NCI-H446 treated with DMSO at 0.1 percent for 48 hours (cell line): ENCODE measurements around the gene LYZL6.

Experiments
- DNase-seq: peaks from one replicate; lab custom pipeline; 2025; lab: John Stamatoyannopoulos, UW

LYZL6 gene

GRCh38 chr17:35943537-35943936, at the start of gene LYZL6:
Gene LYZL6 (minus strand): TSS chr17:35943713. CDS start chr17:35939356, 4,357 bp downstream.
- no peak for DNase-seq

GRCh38 chr17:35991075-35991474, 47.6 kb upstream of the LYZL6 start:
- DNase-seq: no peak

- DNase-seq: no peak
Measured at GRCh38 chr17:35988164-35988563, 44.7 kb upstream of the LYZL6 start.

- DNase-seq: no peak
Measured at GRCh38 chr17:35986643-35987042, 43.1 kb upstream of the LYZL6 start, which contains the start of gene CCL14. Gene CCL14 (minus strand): TSS chr17:35986729. CDS start chr17:35986649, 80 bp downstream.

DNA sequence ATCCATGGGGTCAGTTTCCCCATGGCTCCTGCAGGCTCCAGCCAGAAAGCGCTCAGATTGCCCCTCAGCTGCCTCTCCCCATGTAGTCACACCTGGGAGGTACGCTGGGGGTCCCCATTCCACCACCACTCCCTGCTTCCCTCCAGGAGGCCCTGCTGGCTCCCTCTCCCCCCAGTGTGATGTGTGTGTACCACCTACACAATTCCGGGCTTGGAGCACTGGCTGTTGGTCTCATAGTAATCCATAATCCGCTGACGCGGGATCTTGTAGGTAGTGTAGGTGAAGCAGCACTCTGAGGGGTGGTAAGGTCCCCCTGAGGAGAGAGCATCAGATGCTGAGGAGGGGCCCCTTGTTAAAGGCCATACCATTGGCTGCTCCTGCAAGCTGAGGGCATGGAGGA, 40.6 kb upstream of the LYZL6 start:
- DNase-seq: no peak

GRCh38 chr17:35982409-35983191, 39.1 kb upstream of the LYZL6 start:
- DNase-seq: no peak

DNA sequence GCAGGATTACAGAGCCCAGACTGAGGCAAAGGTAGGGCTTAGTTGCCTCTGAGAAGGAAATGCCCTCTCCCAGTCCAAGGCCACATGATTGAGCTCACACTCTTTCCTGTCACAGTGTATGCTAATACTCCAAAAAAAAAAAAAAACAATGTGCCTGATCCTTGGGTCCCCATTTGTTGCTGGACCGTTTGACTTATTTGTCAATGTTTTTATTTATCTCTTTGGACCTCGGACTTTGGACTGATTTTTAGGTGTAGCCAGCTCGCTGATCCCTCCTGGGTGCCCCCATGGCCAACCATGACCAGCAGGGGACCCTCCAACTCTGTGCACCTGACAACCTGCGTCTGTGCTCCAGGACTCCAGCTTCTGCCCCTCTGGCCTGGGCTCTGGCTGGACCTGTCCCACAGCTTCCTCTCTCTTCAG, 38.4 kb upstream of the LYZL6 start:
- DNase-seq: no peak

GRCh38 chr17:35981246-35981645, 37.7 kb upstream of the LYZL6 start, which contains the start of gene CCL16:
Gene CCL16 (minus strand): TSS chr17:35981497. CDS start chr17:35981420, 77 bp downstream.
- DNase-seq: no peak

DNA sequence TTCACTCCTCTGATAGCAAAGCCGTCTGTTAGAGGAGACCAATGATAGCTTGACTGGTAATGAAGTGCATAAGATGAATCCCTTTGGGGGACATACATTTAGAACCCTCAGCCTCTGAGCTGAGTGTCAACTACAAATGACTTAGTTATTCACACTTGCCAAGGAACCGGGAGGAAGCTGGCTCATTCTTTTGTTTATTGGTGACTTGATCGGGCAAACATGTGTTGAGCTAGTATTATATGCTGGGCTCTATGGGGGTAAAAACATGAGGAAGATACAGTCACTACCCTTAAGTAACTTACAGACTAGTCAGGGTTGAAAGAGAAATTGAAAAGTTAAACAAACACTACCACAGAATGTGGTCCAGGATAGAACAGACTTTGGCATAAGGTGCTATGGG, 34.8 kb upstream of the LYZL6 start:
- no peak for DNase-seq

GRCh38 chr17:35977509-35977908, 34.0 kb upstream of the LYZL6 start:
- DNase-seq: no peak

- DNase-seq: no peak
Measured at GRCh38 chr17:35973333-35974260, 30.1 kb upstream of the LYZL6 start.

GRCh38 chr17:35972945-35973332, 29.4 kb upstream of the LYZL6 start:
- no peak for DNase-seq

DNA sequence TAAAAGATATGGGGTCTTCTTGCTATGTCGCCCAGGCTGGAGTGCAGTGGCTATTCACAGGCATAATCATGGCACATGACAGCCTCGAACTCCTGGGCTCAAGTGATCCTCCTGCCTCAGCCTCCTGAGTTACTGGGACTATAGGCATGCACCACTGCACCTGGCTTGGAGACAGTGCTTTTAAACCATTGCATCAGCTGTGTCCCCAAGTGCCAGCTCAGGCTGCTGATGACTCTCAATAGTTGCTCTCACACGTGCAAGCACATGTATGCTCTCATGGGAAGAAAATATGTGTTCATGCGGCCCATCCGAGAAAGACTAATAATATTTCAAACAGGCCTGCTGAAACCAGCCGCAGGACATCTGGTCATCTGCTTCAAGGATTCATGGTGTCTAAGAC, 29.0 kb upstream of the LYZL6 start:
- DNase-seq: no peak

DNA sequence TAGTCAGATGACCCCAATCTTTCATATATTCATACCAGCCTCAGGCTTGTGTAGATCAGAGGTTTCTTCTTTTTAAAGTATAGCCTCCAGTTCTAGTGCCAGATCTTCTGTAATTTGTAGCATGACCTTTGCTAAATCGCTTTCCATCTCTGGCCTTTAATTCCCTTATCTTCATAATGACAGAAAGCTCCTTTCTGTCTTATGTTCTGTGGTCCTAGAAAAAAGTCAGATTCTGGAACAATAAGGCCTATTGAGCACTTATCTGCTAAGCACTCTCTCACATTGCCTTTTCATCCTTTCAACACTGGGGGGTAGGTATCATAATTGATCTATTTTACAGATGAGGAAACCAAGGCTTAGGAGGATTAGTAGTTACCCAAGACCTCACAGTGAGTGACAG, 28.6 kb upstream of the LYZL6 start:
- no peak for DNase-seq

DNA sequence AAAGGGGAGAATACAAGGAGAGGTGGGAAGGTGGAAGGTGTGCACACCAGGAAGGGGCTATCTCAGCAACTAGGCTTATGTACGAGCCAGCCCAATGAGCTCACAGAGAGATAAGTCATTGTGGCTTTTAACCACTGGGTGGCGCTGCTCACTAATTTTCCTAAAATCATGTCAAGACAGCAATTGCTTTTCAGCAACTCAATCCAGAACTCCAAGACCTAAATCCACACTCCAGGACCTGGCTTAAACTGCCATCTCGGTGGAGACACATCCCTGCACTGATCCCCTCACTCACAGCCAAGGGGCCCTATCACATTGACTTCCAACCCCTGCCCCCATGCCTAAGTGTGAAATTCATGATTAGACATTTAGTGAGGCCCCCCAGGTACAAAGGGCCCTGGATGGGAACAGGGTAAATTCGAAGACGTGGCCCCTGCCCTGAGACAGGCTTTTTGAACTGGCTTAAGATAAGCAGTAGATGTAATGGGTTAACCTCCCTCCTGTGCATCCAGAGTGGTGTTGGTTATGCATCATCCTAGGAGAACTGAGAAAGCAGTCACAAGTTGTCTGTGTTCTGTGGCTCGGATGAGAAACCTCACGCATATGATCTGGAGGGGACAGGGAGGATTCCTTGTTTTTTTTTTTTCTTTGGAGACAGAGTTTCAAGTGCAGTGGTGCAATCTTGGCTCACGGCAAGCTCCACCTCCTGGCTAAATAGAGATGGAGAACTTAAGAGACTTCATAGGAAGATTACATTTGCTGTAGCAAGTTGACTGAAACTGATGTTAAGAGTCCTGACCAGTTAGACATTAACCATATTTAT, 26.3 kb upstream of the LYZL6 start:
- peak; percentile 16 for DNase-seq

DNA sequence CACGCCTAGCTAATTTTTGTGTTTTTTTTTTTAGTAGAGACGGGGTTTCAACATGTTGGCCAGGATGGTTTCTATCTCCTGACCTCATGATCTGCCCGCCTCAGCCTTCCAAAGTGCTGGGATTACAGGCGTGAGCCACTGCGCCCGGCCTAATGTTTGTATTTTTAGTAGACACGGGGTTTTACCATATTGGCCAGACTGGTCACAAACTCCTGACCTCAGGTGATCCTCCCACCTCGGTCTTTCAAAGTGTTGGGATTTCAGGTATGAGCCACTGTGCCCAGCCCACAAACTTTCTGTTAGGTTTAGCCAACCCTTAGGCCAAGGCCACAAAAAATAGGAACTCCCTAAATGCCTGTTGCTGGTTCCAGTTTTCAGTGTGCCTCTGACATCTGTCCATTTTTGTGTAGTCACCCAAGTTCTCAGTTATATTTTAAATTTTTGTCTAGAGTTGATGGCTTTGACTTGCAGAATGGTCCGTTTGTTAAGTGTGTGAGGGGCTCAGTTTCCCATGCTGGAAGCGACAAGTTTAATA, 25.1 kb upstream of the LYZL6 start:
- no peak for DNase-seq

DNA sequence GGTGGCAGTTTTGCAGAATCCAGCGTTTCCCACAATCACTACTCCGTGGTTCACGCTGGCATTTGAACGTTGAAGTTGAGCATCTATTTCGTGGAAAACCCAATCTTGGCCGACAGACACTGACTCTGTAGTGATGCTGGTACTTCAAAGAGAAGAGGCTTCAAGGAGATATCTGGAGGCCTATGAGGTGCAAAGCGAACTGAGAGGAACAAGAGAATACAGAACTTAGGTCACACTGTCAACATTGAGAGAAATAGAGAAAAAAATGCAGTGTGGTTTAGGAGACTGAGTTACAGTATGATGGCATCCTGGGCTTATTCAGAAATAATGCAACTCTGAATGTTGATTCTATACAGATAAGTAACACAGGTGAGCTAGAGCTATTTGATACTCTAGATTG, 21.8 kb upstream of the LYZL6 start:
- no peak for DNase-seq

DNA sequence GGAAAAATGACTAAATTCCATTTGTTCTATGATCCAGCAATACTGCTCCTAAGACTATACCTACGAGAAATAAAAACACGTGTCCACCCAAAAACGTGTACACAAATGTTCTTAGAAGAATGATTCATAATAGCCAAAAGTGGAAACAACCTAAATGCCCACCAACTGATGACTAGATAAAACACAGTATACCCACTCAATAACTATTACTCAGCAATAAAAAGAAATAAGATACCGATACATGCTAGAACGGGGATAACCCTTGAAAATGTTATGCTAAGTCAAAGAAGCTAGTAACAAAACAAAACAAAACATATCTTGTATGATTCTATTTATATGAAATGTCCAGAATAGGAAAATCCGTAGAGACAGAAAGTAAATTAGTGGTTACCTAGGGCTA, 20.1 kb upstream of the LYZL6 start:
- DNase-seq: no peak

DNA sequence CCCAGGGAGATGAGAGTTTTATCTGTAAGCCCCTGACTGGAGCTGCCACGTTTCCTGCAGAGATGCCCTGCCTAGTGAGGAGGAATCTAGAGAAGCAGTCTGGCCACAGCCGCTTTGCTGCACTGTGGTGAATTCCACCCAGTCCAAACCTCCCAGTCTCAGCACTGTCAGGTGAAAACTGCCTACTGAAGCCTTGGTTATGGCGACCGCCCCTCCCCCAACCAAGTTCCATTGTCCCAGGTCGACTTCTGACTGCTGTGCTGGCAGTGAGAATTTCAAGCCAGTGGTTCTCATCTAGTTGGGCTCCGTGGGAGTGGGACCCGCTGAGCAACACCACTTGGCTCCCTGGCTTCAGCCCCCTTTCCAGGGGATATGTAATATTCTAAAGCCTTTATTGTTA, 10.2 kb upstream of the LYZL6 start:
- DNase-seq: no peak

GRCh38 chr17:35949401-35949800, 5.9 kb upstream of the LYZL6 start:
- no peak for DNase-seq

GRCh38 chr17:35948092-35948491, 4.6 kb upstream of the LYZL6 start:
- no peak for DNase-seq

DNA sequence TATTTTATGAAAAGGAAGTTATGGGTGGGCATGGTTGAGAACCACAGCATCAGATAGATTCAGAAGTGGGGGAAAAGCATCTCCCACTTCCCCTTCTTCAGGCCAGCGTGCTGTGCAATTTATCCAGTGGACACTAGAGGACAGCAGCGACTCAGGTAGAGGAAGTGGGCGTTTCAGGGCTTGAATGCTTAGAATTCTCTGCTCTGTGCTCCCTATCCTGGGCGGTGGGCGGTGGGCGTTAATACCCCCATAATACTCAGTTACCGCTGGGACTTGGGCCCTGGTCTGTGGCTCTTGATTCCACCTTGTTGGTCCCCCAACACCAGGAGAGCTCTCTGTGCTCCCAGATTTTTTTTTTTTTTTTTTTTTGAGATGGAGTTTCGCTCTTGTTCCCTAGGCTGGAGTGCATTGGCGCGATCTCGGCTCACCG, 3.7 kb upstream of the LYZL6 start:
- DNase-seq: no peak
